Trophoblast cell (in vitro differentiated cells and primary cell): ENCODE results near the gene GRK6.
A peak's percentile ranks its signal among the peaks of the same experiment; 100 is the strongest.

ENCODE experiments used
- DNase-seq, 2 donors: peaks; one replicate each; pipeline ENCODE4 v3.0.0-alpha.2; 2016
- H2AFZ ChIP-seq: 2 replicates; pipeline ENCODE4 v1.6.1; 2013; ENCODE audit warnings: low read length, moderate library complexity, mild to moderate bottlenecking; ENCODE audit not compliant: insufficient read depth, poor library complexity
- H2AK5ac ChIP-seq: 2 replicates; pipeline ENCODE4 v1.6.1; 2013; ENCODE audit warnings: mild to moderate bottlenecking, low read length
- H2BK120ac ChIP-seq: 2 replicates; pipeline ENCODE4 v1.6.1; 2013; ENCODE audit warnings: low read length, mild to moderate bottlenecking, moderate library complexity; ENCODE audit not compliant: insufficient read depth, poor library complexity
- H2BK12ac ChIP-seq: 2 replicates; pipeline ENCODE4 v1.6.1; 2013; ENCODE audit warnings: mild to moderate bottlenecking, low read length, moderate library complexity
- H2BK5ac ChIP-seq: 2 replicates; pipeline ENCODE4 v1.6.1; 2013; ENCODE audit warnings: low read length, low read depth, moderate library complexity, mild to moderate bottlenecking; ENCODE audit not compliant: poor library complexity
- H3K14ac ChIP-seq: 2 replicates; pipeline ENCODE4 v1.6.1; 2013; ENCODE audit warnings: mild to moderate bottlenecking, low read length
- H3K18ac ChIP-seq: 2 replicates; pipeline ENCODE4 v1.6.1; 2013; ENCODE audit warnings: mild to moderate bottlenecking, low read length
- H3K23ac ChIP-seq: 2 replicates; pipeline ENCODE4 v1.6.1; 2013; ENCODE audit warnings: low read length
- H3K27ac ChIP-seq: 2 replicates; pipeline ENCODE4 v1.5.1; 2013; ENCODE audit warnings: low read depth, mild to moderate bottlenecking, inconsistent platforms, low read length, moderate library complexity
- H3K27me3 ChIP-seq: 2 replicates; pipeline ENCODE4 v1.6.1; 2013; ENCODE audit warnings: inconsistent platforms, mild to moderate bottlenecking, low read length, moderate library complexity; ENCODE audit not compliant: insufficient read depth
- H3K36me3 ChIP-seq, 2 experiments: 1 replicate in 1 of 2; 2 replicates in 1 of 2; pipeline ENCODE4 v1.6.1; 2013; ENCODE audit warnings: low read length in 2 of 2, mild to moderate bottlenecking in 2 of 2, moderate library complexity in 1 of 2; ENCODE audit not compliant: insufficient read depth in 2 of 2, control insufficient read depth in 1 of 2
- H3K4ac ChIP-seq: 2 replicates; pipeline ENCODE4 v1.6.1; 2013; ENCODE audit warnings: low read depth, mild to moderate bottlenecking, low read length, moderate library complexity
- H3K4me1 ChIP-seq, 2 experiments: 1 replicate in 1 of 2; 2 replicates in 1 of 2; pipeline ENCODE4 v1.6.1; 2013; ENCODE audit warnings: low read length in 2 of 2, mild to moderate bottlenecking in 2 of 2, moderate library complexity in 1 of 2; ENCODE audit not compliant: insufficient read depth in 2 of 2, control insufficient read depth in 1 of 2
- H3K4me2 ChIP-seq: 2 replicates; pipeline ENCODE4 v1.6.1; 2013; ENCODE audit warnings: inconsistent platforms, mild to moderate bottlenecking, low read length, moderate library complexity
- H3K4me3 ChIP-seq: 2 replicates; pipeline ENCODE4 v1.5.1; 2013; ENCODE audit warnings: mild to moderate bottlenecking, low read depth, low read length, inconsistent platforms
- H3K79me1 ChIP-seq: one replicate; pipeline ENCODE4 v1.6.1; 2013; ENCODE audit warnings: low read length
- H3K79me2 ChIP-seq: 2 replicates; pipeline ENCODE4 v1.6.1; 2013; ENCODE audit warnings: low read length, mild to moderate bottlenecking; ENCODE audit not compliant: control insufficient read depth, insufficient read depth, poor library complexity
- H3K9ac ChIP-seq: 2 replicates; pipeline ENCODE4 v1.6.1; 2013; ENCODE audit warnings: mild to moderate bottlenecking, low read length
- H3K9me3 ChIP-seq: 2 replicates; pipeline ENCODE4 v1.6.1; 2013; ENCODE audit warnings: low read depth, mild to moderate bottlenecking, control low read depth, inconsistent platforms, low read length; ENCODE audit not compliant: insufficient read depth
- H4K12ac ChIP-seq: 2 replicates; pipeline ENCODE4 v1.6.1; 2013; ENCODE audit warnings: low read depth, mild to moderate bottlenecking, low read length, moderate library complexity
- H4K8ac ChIP-seq: 2 replicates; pipeline ENCODE4 v1.6.1; 2013; ENCODE audit warnings: low read depth, mild to moderate bottlenecking, low read length, moderate library complexity
- H4K91ac ChIP-seq: one replicate; pipeline ENCODE4 v1.6.1; 2013; ENCODE audit warnings: low read depth, mild to moderate bottlenecking, low read length, moderate library complexity
- WGBS: extraction: QIAGEN DNeasy Blood & Tissue Kit; methylation state at CpG from one replicate; pipeline ENCODE4 v1.1.7; 2013; ENCODE audit warnings: missing lambda C conversion rate; ENCODE audit not compliant: insufficient read length, insufficient coverage; ENCODE audit errors: extremely low coverage; 5-methylcytosine and 5-hydroxymethylcytosine counted together

GRK6 gene

GRCh38 chr5:177476531-177477233, 50.2 kb downstream of the GRK6 start:
- Histone ChIP-seq H2BK120ac (no peak overlapping the region), H3K4ac (no peak overlapping the region), H3K79me1 (peaks cover 10% of the 10 kb centered on the region), H2BK12ac (no peak overlapping the region), H3K18ac (no peak overlapping the region), H3K27me3 (no peaks in the 10 kb centered on the region), H4K8ac (no peak overlapping the region), H4K91ac (no peak overlapping the region), H4K12ac (no peak overlapping the region), H3K4me2 (no peak overlapping the region), H3K27ac (no peak overlapping the region), H2AFZ (no peak overlapping the region), H2BK5ac (no peak overlapping the region), H3K4me3 (no peak overlapping the region), H3K9me3 (peaks cover 2% of the 10 kb centered on the region), H2AK5ac (no peak overlapping the region), H3K23ac (no peak overlapping the region), H3K36me3 (peaks cover 10 to 14% of the 10 kb centered on the region in 2 experiments), H3K79me2 (peaks cover 17% of the 10 kb centered on the region), H3K14ac (no peak overlapping the region), H3K4me1 (peaks cover 8 to 12% of the 10 kb centered on the region in 2 experiments), H3K9ac (no peak overlapping the region)
- DNase-seq, result no peak
- WGBS, result no CpG with 5 or more reads among the region's 18 CpGs

GRCh38 chr5:177477701-177478477, 51.4 kb downstream of the GRK6 start:
- Histone ChIP-seq H3K4ac (no peak overlapping the region), H3K23ac (no peak overlapping the region), H2AFZ (no peak overlapping the region), H3K27me3 (no peaks in the 10 kb centered on the region), H2AK5ac (no peak overlapping the region), H2BK12ac (no peak overlapping the region), H4K12ac (no peak overlapping the region), H2BK5ac (no peak overlapping the region), H3K4me1 (peaks cover 0 to 6% of the 10 kb centered on the region in 2 experiments), H3K4me2 (no peak overlapping the region), H3K79me2 (peaks cover 5% of the 10 kb centered on the region), H3K9me3 (peaks cover 2% of the 10 kb centered on the region), H3K36me3 (peaks cover 10 to 19% of the 10 kb centered on the region in 2 experiments), H3K9ac (no peak overlapping the region), H3K27ac (no peak overlapping the region), H4K8ac (no peak overlapping the region), H4K91ac (no peak overlapping the region), H3K4me3 (no peak overlapping the region), H2BK120ac (no peak overlapping the region), H3K18ac (no peak overlapping the region), H3K14ac (no peak overlapping the region), H3K79me1 (peaks cover 3% of the 10 kb centered on the region)
- no peak for DNase-seq
- no CpG with 5 or more reads among the region's 13 CpGs for WGBS

- no peak overlapping the region for H4K8ac ChIP-seq
- H3K4me2 ChIP-seq, result no peak overlapping the region
- WGBS, result no CpG with 5 or more reads among the region's 18 CpGs
- peaks cover 21 to 30% of the 10 kb centered on the region in 2 experiments for H3K36me3 ChIP-seq
- H4K91ac ChIP-seq, result no peak overlapping the region
- no peak overlapping the region for H3K9ac ChIP-seq
- H3K27me3 ChIP-seq, result no peaks in the 10 kb centered on the region
- H3K4ac ChIP-seq, result no peak overlapping the region
- no peak overlapping the region for H2BK5ac ChIP-seq
- no peak overlapping the region for H2AK5ac ChIP-seq
- no peak overlapping the region for H3K14ac ChIP-seq
- H3K79me1 ChIP-seq, result no peaks in the 10 kb centered on the region
- H2AFZ ChIP-seq, result no peak overlapping the region
- peaks cover 0 to 4% of the 10 kb centered on the region in 2 experiments for H3K4me1 ChIP-seq
- peak; percentile 41 to 73 for DNase-seq
- H3K4me3 ChIP-seq, result no peak overlapping the region
- H2BK12ac ChIP-seq, result peak overlapping the region; percentile 41
- no peaks in the 10 kb centered on the region for H3K79me2 ChIP-seq
- no peak overlapping the region for H4K12ac ChIP-seq
- H3K9me3 ChIP-seq, result peaks cover 2% of the 10 kb centered on the region
- no peak overlapping the region for H3K27ac ChIP-seq
- H2BK120ac ChIP-seq, result no peak overlapping the region
- H3K23ac ChIP-seq, result no peak overlapping the region
- no peak overlapping the region for H3K18ac ChIP-seq
Observed at GRCh38 chr5:177478711-177479646, 52.5 kb downstream of the GRK6 start.

GRCh38 chr5:177479774-177480173, 53.3 kb downstream of the GRK6 start:
- no CpG with 5 or more reads among the region's 14 CpGs for WGBS
- no peak overlapping the region for H3K9ac ChIP-seq
- H3K4me1 ChIP-seq, result peaks cover 0 to 4% of the 10 kb centered on the region in 2 experiments
- H3K23ac ChIP-seq, result no peak overlapping the region
- H2BK5ac ChIP-seq, result no peak overlapping the region
- no peak overlapping the region for H4K12ac ChIP-seq
- no peak overlapping the region for H2BK12ac ChIP-seq
- no peak overlapping the region for H3K18ac ChIP-seq
- H3K9me3 ChIP-seq, result no peaks in the 10 kb centered on the region
- no peak overlapping the region for H4K91ac ChIP-seq
- no peak overlapping the region for H3K4ac ChIP-seq
- no peak overlapping the region for H3K4me2 ChIP-seq
- H3K27ac ChIP-seq, result no peak overlapping the region
- H4K8ac ChIP-seq, result no peak overlapping the region
- no peak overlapping the region for H2AK5ac ChIP-seq
- peaks cover 29 to 38% of the 10 kb centered on the region in 2 experiments for H3K36me3 ChIP-seq
- H3K4me3 ChIP-seq, result no peak overlapping the region
- no peaks in the 10 kb centered on the region for H3K79me1 ChIP-seq
- H3K14ac ChIP-seq, result no peak overlapping the region
- H2BK120ac ChIP-seq, result no peak overlapping the region
- no peak overlapping the region for H2AFZ ChIP-seq
- no peak for DNase-seq
- H3K79me2 ChIP-seq, result no peaks in the 10 kb centered on the region
- no peaks in the 10 kb centered on the region for H3K27me3 ChIP-seq
